HG03354 (cell line): Measurements from ENCODE around the gene SYNGR4.

ENCODE experiments used
- ATAC-seq: cut with Tn5 transposase; IDR thresholded peaks from one replicate; pipeline ENCODE4 v1.9.1; 2021; ENCODE audit warnings: mild to moderate bottlenecking; ENCODE audit not compliant: unreplicated experiment, poor library complexity, severe bottlenecking

SYNGR4 gene

GRCh38 chr19:48418317-48419064 lies 54.3 kb downstream of the SYNGR4 start:
- ATAC-seq, result no peak

DNA sequence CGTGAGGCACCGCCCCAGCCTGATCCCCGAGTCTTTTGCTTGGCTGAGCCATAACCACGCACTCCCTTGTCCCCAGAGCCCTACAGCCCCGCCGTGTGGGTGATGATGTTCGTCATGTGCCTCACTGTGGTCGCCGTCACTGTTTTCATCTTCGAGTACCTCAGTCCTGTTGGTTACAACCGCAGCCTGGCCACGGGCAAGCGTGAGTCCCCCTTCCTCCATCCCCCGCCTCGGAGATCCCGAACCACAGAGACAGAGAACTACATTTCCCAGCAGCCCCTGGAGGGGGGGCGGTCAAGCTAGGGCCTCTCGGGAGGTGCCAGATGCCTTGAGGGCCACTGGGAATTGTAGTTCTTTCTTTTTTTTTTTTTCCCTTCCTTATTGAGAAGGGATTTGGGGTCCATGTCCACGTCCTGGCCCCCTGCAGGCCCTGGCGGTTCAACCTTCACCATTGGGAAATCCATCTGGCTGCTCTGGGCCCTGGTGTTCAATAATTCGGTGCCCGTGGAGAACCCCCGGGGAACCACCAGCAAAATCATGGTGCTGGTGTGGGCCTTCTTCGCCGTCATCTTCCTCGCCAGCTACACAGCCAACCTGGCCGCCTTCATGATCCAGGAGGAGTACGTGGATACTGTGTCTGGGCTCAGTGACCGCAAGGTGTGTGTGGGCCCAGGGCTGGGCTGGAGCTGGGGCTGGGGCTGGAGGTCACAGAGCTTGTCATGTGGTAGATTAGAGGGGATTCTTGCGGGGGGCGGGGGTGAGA lies 55.2 kb downstream of the SYNGR4 start:
- no peak for ATAC-seq

DNA sequence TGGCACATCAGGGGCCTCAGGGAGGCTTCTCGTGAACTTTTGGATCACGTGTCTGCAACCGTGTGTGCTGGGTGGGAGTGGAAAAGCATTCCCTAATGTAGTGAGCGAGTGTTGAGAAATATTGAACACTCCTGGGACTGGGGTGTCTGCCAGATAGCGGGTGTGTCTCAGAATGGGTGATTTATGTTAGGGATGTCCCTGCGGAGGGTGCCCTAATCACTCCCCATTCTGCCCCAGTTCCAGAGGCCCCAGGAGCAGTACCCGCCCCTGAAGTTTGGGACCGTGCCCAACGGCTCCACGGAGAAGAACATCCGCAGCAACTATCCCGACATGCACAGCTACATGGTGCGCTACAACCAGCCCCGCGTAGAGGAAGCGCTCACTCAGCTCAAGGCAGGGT lies 57.4 kb downstream of the SYNGR4 start:
- no peak for ATAC-seq

- no peak for ATAC-seq
Observed at GRCh38 chr19:48424694-48425219, 60.6 kb downstream of the SYNGR4 start.
